Naive thymus-derived CD4-positive, alpha-beta T cell (primary cell): Measurements from ENCODE around the gene CFH. TPM values are rescaled to one million over a fixed set of nuclear protein-coding genes. Genes with fewer than 3 reads are reported as not detected.

Experiments
- ATAC-seq: fragments of 150-1000 bp; cut with Tn5 transposase; 2 replicates; pipeline ENCODE4 v1.10.0; 2021; ENCODE audit warnings: mild to moderate bottlenecking, moderate library complexity
- CTCF ChIA-PET: fragments of 350-600 bp; sonication (Branson Sonifier 250); formaldehyde crosslinking; loops from one replicate; lab custom pipeline; 2021; ENCODE audit warnings: antibody characterized with exemption; lab: Charles Lee
- POLR2A ChIA-PET: fragments of 350-600 bp; sonication (Branson Sonifier 250); formaldehyde crosslinking; loops from one replicate; lab custom pipeline; 2021; ENCODE audit warnings: antibody characterized with exemption, inconsistent platforms; lab: Charles Lee
- DNase-seq, 9 donors: peaks; one replicate each; pipeline versions ENCODE4 v3.0.0 to v3.0.0-alpha.2; 2020 to 2022; ENCODE audit warnings: mixed read lengths in 1 of 9
- H3K27ac ChIP-seq: one replicate; pipeline ENCODE4 v1.7.0; 2013; ENCODE audit warnings: mild to moderate bottlenecking, low read depth, low read length, moderate library complexity
- H3K27me3 ChIP-seq, 2 donors: one replicate each; pipeline ENCODE4 v1.7.0; 2013; ENCODE audit warnings: low read length in 2 of 2, mild to moderate bottlenecking in 2 of 2, moderate library complexity in 2 of 2; ENCODE audit not compliant: control insufficient read depth in 2 of 2, insufficient read depth in 2 of 2
- H3K36me3 ChIP-seq, 3 experiments: 1 replicate in 2 of 3; 2 replicates in 1 of 3; pipeline ENCODE4 v1.7.0; 2013; ENCODE audit warnings: low read length in 3 of 3, mild to moderate bottlenecking in 3 of 3, moderate library complexity in 1 of 3; ENCODE audit not compliant: insufficient read depth in 3 of 3, control insufficient read depth in 2 of 3
- H3K4me1 ChIP-seq, 2 donors: one replicate each; pipeline ENCODE4 v1.7.0; 2013; ENCODE audit warnings: low read length in 2 of 2, mild to moderate bottlenecking in 2 of 2, moderate library complexity in 1 of 2; ENCODE audit not compliant: control insufficient read depth in 2 of 2, insufficient read depth in 2 of 2
- H3K4me3 ChIP-seq: 2 replicates; pipeline ENCODE4 v1.7.0; 2013; ENCODE audit warnings: mild to moderate bottlenecking, low read length
- H3K9me3 ChIP-seq, 3 experiments: 1 replicate in 2 of 3; 2 replicates in 1 of 3; pipeline ENCODE4 v1.7.0; 2013; ENCODE audit warnings: low read length in 3 of 3; ENCODE audit not compliant: control insufficient read depth in 2 of 3
- H3K27ac Mint-ChIP-seq, 9 donors: one replicate each; pipeline ENCODE4 v1.8.0; 2020 to 2022; ENCODE audit warnings: mixed read lengths in 9 of 9, mild to moderate bottlenecking in 8 of 9, moderate library complexity in 5 of 9, inconsistent platforms in 2 of 9
- H3K27me3 Mint-ChIP-seq, 5 donors: one replicate each; pipeline ENCODE4 v1.8.0; 2021 to 2022; ENCODE audit warnings: mixed read lengths in 5 of 5, mild to moderate bottlenecking in 1 of 5
- H3K36me3 Mint-ChIP-seq, 5 donors: one replicate each; pipeline ENCODE4 v1.8.0; 2020 to 2022; ENCODE audit warnings: mixed read lengths in 5 of 5, mild to moderate bottlenecking in 3 of 5, inconsistent platforms in 1 of 5
- H3K4me1 Mint-ChIP-seq, 7 donors: one replicate each; pipeline ENCODE4 v1.8.0; 2020 to 2022; ENCODE audit warnings: mixed read lengths in 7 of 7, mild to moderate bottlenecking in 3 of 7, inconsistent platforms in 1 of 7
- H3K4me3 Mint-ChIP-seq, 10 donors: one replicate each; pipeline ENCODE4 v1.8.0; 2020 to 2022; ENCODE audit warnings: mild to moderate bottlenecking in 10 of 10, mixed read lengths in 10 of 10, moderate library complexity in 6 of 10, inconsistent platforms in 2 of 10
- H3K9me3 Mint-ChIP-seq, 11 donors: one replicate each; pipeline ENCODE4 v1.8.0; 2020 to 2022; ENCODE audit warnings: mixed read lengths in 11 of 11, mild to moderate bottlenecking in 4 of 11, inconsistent platforms in 1 of 11, moderate library complexity in 1 of 11
- intact Hi-C, 2 donors: fragments of 100-400 bp; cut with micrococcal nuclease; formaldehyde crosslinking; loops; one replicate each; pipeline ENCODE4 v1.15.1; 2023
- polyA plus RNA-seq, 2 donors: library from polyadenylated mRNA; unstranded; fragments of 300-500 nt; fragmentation: Illumina TruSeq; gene quantifications; one replicate each; pipeline ENCODE4 v1.2.3, GENCODE V29; 2021
- total RNA-seq, 6 experiments: library from RNA in 5 of 6; stranded (reverse) in 5 of 6; gene quantifications; 1 replicate in 5 of 6; 2 replicates in 1 of 6; pipeline ENCODE4 v1.2.3 and lab custom pipeline; 2021 to 2026

CFH gene
- 10 to 100 TPM in 1 of 5 experiments, 1 to 10 TPM in 2, under 1 TPM in 2; 0.22 to 10.6 (median 1.3) TPM for total RNA-seq
- polyA plus RNA-seq: not detected
- not detected for total RNA-seq (lab: John Stamatoyannopoulos, UW)

DNA sequence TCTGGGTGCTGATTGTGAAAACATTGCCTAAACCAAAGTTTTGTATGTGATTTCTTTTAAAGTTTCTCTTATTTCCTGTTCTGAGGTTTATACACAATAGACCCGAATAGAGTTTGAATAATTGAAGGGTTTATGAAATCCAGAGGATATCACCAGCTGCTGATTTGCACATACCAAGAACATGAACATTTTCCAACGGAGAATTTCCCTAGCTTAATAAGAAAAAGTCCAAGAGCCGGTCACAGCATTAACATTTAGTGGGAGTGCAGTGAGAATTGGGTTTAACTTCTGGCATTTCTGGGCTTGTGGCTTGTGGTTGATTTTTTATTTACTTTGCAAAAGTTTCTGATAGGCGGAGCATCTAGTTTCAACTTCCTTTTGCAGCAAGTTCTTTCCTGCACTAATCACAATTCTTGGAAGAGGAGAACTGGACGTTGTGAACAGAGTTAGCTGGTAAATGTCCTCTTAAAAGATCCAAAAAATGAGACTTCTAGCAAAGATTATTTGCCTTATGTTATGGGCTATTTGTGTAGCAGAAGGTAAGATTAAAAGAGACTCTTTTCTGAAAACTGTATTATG, at the start of gene CFH:
Gene CFH (plus strand): TSS at position 407 of the 579 bp plus-strand sequence. CDS start 75 bp downstream, at position 482.
- ChIA-PET CTCF (no interaction called here), POLR2A (no interaction called here)
- Mint-ChIP-seq H3K27ac (peak within 1 kb of the TSS in 2 of 9 donors; percentile 0 to 19), H3K4me3 (peak within 1 kb of the TSS in 1 of 10 donors; percentile 81), H3K27me3 (peaks cover 0 to 6% (median 0%) of the 10 kb centered on the region in 5 donors), H3K4me1 (peaks cover 0 to 18% (median 11%) of the 10 kb centered on the region in 7 donors), H3K9me3 (no peaks in the 10 kb centered on the region), H3K36me3 (no peaks in the 10 kb centered on the region)
- DNase-seq: no peak
- Histone ChIP-seq H3K4me3 (no peak within 1 kb of the TSS), H3K27me3 (no peaks in the 10 kb centered on the region), H3K9me3 (no peaks in the 10 kb centered on the region), H3K27ac (no peak within 1 kb of the TSS), H3K4me1 (no peaks in the 10 kb centered on the region), H3K36me3 (no peaks in the 10 kb centered on the region)
- no peak for ATAC-seq
- intact Hi-C loops: loop anchor here in 1 of 2 donors (1.0 kb wide), 1 partner anchor 9 kb away; no protein-coding TSS in a partner anchor

DNA sequence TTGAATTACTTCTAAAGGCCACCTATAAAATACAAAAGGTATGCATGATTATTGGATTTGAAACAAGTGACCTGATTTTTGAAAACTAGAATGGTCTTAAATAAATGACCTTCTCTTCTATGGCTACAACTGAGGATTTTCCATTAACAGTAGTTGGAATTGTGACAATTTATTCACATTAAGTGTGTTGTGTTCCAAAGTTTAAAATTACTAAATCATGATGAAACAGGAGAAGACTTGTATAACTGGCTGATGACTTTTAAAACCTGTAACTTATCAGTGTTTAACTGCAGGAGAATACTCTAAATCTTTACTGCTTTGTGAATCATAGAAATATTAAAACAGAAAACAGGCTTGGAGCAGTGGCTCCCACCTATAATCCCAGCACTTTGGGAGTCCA, 48.2 kb upstream of the CFH start:
- H3K4me1 Mint-ChIP-seq: peaks cover 0 to 7% (median 3%) of the 10 kb centered on the region in 7 donors
- Histone ChIP-seq H3K4me1 (no peaks in the 10 kb centered on the region), H3K4me3 (no peak overlapping the region), H3K27me3 (no peaks in the 10 kb centered on the region), H3K36me3 (no peaks in the 10 kb centered on the region), H3K9me3 (no peaks in the 10 kb centered on the region), H3K27ac (no peak overlapping the region)
- H3K9me3 Mint-ChIP-seq: peaks cover 0 to 4% (median 0%) of the 10 kb centered on the region in 11 donors
- H3K27ac Mint-ChIP-seq: no peak overlapping the region
- H3K27me3 Mint-ChIP-seq: peaks cover 13 to 21% (median 17%) of the 10 kb centered on the region in 5 donors
- no peak for DNase-seq
- no peak overlapping the region for H3K4me3 Mint-ChIP-seq
- ATAC-seq: no peak
- ChIA-PET CTCF (no interaction called here), POLR2A (no interaction called here)
- no peaks in the 10 kb centered on the region for H3K36me3 Mint-ChIP-seq
- intact Hi-C loops: no loop called here

DNA sequence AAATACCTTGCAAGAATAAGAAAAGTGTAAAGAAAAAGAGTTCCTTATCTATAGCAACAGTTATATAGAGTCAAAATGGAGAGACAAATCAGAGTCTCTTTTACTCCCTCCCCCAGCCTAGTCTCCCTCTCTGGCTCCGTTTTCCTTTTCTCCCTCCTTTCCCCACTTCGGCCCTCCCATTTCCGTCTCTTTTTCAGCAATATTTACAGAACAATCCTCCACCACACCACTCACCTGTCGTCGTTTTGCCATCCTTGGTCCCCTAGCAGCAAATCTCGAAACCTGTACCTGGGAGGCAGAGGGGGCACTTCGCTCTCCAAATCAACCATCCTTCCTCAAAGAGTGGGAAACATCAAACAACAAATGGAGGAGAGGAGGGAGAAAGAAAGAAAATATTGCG, 43.9 kb upstream of the CFH start:
- Mint-ChIP-seq H3K27ac (no peak overlapping the region), H3K36me3 (no peaks in the 10 kb centered on the region), H3K4me3 (peak overlapping the region in 5 of 10 donors; percentile 6 to 54 (median 48)), H3K9me3 (peaks cover 0 to 9% (median 0%) of the 10 kb centered on the region in 11 donors), H3K4me1 (peaks cover 0 to 7% (median 3%) of the 10 kb centered on the region in 7 donors), H3K27me3 (peaks cover 27 to 42% (median 33%) of the 10 kb centered on the region in 5 donors)
- Histone ChIP-seq H3K27me3 (no peaks in the 10 kb centered on the region), H3K4me3 (peak overlapping the region; percentile 26), H3K36me3 (no peaks in the 10 kb centered on the region), H3K27ac (no peak overlapping the region), H3K9me3 (no peaks in the 10 kb centered on the region), H3K4me1 (no peaks in the 10 kb centered on the region)
- ChIA-PET CTCF (no interaction called here), POLR2A (no interaction called here)
- intact Hi-C loops: no loop called here
- DNase-seq (no peak), ATAC-seq (no peak)

DNA sequence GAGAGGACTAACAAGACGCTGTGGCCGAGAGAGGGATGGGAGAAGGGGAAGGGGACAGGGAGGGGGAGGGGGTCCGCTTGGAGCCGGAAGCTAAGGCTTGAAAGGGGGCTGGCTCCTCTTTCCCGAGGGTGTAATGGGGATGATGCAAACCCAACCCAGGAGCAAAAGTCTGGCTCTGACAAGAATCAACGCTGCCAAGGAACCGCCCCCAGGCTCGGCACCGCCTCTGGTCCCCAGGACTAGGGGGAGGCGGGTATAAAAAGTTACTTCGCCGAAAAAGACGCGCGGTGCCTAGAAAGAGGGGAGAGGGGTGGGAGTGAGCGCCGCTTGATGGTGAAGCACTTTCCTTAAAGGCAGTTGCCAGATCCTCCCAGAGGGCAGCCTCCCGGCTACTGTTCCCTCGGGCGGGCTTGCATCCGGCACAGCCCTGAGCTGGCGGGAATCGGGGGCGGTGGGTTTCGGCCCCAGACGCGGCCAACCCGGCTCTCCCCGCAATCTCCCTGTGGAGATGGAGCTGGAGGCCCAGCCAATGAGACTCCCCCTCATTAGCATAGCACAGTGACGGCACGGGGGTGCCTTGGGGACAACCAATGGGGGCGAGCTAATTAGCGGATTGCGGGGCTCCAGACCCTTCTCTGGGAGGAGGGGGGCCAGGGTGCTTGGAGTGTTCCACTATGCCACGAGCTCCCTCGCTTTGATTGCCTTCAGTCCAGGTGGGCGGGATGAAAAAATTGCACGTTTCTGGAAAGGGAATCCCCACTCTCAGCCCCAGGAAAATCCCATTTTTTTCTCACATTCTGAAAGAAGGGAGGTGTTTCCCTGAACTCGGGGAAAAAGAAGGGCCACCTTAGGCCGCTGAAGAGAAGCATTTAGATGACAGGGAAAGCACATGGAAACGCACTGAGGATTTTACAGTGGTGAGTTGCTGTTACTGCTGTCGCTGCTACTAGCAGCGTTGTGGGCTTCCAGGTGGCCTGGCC, 43.2 kb upstream of the CFH start, which contains the start of gene KCNT2:
Gene KCNT2 (minus strand): TSS at position 51 of the 980 bp plus-strand sequence. CDS start 131 bp downstream, outside the sequence.
- no peak within 1 kb of the TSS for H3K27ac ChIP-seq
- peak within 1 kb of the TSS; percentile 26 for H3K4me3 ChIP-seq
- intact Hi-C loops: no loop called here
- POLR2A ChIA-PET: no interaction called here
- DNase-seq (no peak), ATAC-seq (peak; percentile 57)
- H3K27me3 Mint-ChIP-seq: peaks cover 28 to 42% (median 33%) of the 10 kb centered on the region in 5 donors
- H3K4me3 Mint-ChIP-seq: peak within 1 kb of the TSS in 5 of 10 donors; percentile 6 to 54 (median 48)
- H3K9me3 Mint-ChIP-seq: peaks cover 0 to 9% (median 0%) of the 10 kb centered on the region in 11 donors
- H3K9me3 ChIP-seq: no peaks in the 10 kb centered on the region
- CTCF ChIA-PET: no interaction called here
- H3K4me1 ChIP-seq: no peaks in the 10 kb centered on the region
- H3K36me3 ChIP-seq: no peaks in the 10 kb centered on the region
- H3K27me3 ChIP-seq: no peaks in the 10 kb centered on the region
- H3K4me1 Mint-ChIP-seq: peaks cover 0 to 7% (median 3%) of the 10 kb centered on the region in 7 donors
- no peak within 1 kb of the TSS for H3K27ac Mint-ChIP-seq
- H3K36me3 Mint-ChIP-seq: no peaks in the 10 kb centered on the region

DNA sequence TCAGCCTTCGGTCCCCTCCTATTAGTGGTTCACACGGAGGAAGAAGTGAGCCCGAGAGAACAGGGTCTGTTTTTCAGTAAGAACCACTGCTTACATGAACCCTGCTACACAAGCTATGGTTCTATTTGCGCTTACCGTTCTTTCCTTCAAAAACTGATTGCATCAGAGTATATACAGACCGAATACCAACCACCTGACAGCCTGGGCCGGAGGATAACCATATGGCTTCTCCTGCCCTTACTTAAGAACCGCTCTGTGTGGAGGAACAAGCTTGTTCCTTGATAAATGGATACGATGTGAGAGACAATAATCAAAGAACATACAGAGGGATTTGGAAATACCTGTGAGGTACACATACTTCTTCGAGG, 42.5 kb upstream of the CFH start:
- Mint-ChIP-seq H3K36me3 (no peaks in the 10 kb centered on the region), H3K27ac (no peak overlapping the region), H3K9me3 (peaks cover 0 to 9% (median 1%) of the 10 kb centered on the region in 11 donors), H3K4me1 (peaks cover 0 to 7% (median 3%) of the 10 kb centered on the region in 7 donors), H3K27me3 (peaks cover 28 to 42% (median 35%) of the 10 kb centered on the region in 5 donors), H3K4me3 (no peak overlapping the region)
- Histone ChIP-seq H3K36me3 (no peaks in the 10 kb centered on the region), H3K27ac (no peak overlapping the region), H3K9me3 (no peaks in the 10 kb centered on the region), H3K4me3 (no peak overlapping the region), H3K4me1 (no peaks in the 10 kb centered on the region), H3K27me3 (no peaks in the 10 kb centered on the region)
- POLR2A ChIA-PET: no interaction called here
- intact Hi-C loops: no loop called here
- DNase-seq (no peak), ATAC-seq (peak; percentile 20)
- CTCF ChIA-PET: no interaction called here

DNA sequence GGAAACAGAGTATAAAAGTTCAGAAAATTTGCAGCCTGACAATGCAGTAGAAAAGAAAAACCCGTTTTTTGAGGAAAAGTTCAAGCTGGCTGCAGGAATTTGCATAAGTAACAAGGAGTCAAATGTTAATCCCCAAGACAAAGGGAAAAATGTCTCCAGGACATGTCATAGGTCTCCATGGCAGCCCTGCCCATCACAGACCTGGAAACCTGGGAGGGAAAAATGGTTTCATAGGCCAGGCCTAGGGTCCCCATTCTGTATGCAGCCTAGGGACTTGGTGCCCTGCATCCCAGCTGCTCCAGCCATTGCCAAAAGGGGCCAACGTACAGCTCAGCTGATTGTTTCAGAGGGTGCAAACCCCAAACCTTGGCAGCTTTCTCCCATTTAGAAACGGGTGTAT, 40.0 kb upstream of the CFH start:
- no peaks in the 10 kb centered on the region for H3K27me3 ChIP-seq
- POLR2A ChIA-PET: no interaction called here
- no peak for ATAC-seq
- Mint-ChIP-seq H3K4me1 (peaks cover 0 to 7% (median 3%) of the 10 kb centered on the region in 7 donors), H3K27ac (no peak overlapping the region), H3K4me3 (no peak overlapping the region), H3K27me3 (peaks cover 26 to 41% (median 38%) of the 10 kb centered on the region in 5 donors), H3K9me3 (peaks cover 0 to 9% (median 1%) of the 10 kb centered on the region in 11 donors), H3K36me3 (no peaks in the 10 kb centered on the region)
- H3K36me3 ChIP-seq: no peaks in the 10 kb centered on the region
- CTCF ChIA-PET: no interaction called here
- no peak overlapping the region for H3K4me3 ChIP-seq
- H3K9me3 ChIP-seq: no peaks in the 10 kb centered on the region
- no peak for DNase-seq
- no peaks in the 10 kb centered on the region for H3K4me1 ChIP-seq
- no peak overlapping the region for H3K27ac ChIP-seq
- intact Hi-C loops: no loop called here
